Stimulated activated CD4-positive, alpha-beta T cell treated with anti-CD3 and anti-CD28 coated beads, Interleukin-1b, Interleukin-23, amount 100 ng/mL, for 4 hours (primary cell): ENCODE results near the gene GUCY1A1.

Experiments used
- DNase-seq, 2 donors: peaks; one replicate each; pipeline ENCODE4 v3.0.0-alpha.2; 2020; ENCODE audit warnings: low read depth in 2 of 2

GUCY1A1 gene

DNA sequence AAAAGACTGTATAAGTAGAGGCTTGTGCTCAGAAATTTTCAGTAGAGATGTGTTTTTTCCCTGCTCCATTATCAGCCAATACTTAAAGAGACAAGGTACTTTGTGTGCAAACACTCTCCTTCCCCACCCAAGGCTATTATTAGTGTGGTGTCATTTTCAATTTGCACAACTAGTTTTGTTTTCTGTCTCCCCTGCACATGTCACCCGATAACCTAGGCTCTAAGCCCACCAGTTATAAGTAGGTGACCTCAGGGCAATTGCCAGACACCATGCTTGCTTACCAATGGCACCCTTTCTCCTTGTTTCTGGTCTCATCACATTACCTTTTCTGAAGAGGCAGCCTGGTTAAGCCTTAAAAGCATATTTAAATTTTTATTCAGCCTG, 8.0 kb upstream of the GUCY1A1 start:
- no peak for DNase-seq

DNA sequence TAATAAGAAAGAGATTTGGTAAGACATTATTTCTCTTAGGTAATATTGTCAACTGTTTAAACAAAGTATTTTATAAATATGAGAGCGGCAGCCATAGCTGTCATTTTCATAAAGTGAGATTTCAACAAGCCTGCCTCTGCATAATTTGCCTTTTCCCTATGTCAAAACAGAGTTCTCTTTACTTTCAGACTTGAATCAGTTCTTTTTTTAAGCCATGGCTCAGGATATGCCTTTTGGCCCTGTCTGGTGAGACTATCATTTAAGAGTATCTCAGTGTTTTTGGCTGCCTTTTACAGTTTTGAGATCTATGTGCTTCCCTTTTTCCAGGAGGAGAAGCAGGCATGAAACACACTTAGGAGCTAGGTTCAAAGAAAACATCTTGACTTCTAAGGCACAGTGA, 7.5 kb upstream of the GUCY1A1 start:
- DNase-seq, result no peak

DNA sequence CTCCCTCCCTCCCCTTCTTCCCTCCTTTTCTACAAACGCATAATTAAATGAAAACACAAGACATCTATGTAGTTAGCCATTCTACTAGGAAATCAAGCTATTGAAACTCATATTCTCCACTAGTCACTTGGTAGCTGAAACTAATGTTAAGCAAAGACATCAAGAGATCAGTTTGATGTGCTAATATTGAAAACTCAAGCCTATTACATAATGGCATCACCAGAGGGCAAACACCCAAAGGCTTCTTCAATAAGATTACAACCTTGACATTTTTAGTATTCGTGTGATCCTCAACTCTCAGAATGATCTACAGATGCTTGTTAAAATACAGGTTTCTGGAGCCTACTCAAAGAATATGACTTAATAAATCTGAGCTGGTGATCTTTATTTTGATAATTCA, 6.2 kb upstream of the GUCY1A1 start:
- DNase-seq, result no peak

DNA sequence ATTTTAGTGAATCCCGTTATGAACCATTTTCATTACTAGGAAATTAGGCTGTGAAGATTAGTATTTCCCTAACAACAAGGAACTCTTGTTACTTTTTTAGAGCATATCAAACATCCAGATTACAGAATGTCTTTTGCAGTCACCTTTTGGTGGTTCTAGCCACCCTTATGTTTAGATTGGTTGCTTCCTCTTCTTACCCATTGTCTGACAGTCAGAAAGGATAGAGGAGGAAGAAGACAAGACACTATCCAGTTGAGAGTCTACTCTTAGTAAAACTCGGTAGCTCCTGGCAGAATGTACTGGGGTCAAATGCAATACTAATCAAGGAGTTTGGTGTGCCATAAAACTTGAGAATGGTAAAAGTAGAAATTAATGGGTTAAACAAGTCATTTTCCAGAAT, 1.6 kb upstream of the GUCY1A1 start:
- DNase-seq, result no peak

DNA sequence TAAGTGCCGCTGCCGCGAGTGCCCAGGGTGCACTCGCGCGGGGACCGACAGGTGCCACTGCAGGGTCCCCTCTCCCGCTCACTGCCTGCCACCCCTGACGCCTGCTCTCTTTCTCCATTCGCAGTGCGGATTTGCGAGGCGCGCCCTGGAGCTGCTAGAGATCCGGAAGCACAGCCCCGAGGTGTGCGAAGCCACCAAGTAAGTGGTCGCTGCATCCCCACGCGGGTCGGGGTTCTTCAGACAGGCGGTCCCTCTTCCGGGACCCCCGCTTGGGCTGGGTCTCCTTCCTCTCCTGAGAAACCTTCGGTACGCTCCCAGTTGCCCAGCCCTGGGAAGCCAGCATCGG, 547 bp downstream of the GUCY1A1 start:
- peak in 1 of 2 donors; percentile 1 for DNase-seq

DNA sequence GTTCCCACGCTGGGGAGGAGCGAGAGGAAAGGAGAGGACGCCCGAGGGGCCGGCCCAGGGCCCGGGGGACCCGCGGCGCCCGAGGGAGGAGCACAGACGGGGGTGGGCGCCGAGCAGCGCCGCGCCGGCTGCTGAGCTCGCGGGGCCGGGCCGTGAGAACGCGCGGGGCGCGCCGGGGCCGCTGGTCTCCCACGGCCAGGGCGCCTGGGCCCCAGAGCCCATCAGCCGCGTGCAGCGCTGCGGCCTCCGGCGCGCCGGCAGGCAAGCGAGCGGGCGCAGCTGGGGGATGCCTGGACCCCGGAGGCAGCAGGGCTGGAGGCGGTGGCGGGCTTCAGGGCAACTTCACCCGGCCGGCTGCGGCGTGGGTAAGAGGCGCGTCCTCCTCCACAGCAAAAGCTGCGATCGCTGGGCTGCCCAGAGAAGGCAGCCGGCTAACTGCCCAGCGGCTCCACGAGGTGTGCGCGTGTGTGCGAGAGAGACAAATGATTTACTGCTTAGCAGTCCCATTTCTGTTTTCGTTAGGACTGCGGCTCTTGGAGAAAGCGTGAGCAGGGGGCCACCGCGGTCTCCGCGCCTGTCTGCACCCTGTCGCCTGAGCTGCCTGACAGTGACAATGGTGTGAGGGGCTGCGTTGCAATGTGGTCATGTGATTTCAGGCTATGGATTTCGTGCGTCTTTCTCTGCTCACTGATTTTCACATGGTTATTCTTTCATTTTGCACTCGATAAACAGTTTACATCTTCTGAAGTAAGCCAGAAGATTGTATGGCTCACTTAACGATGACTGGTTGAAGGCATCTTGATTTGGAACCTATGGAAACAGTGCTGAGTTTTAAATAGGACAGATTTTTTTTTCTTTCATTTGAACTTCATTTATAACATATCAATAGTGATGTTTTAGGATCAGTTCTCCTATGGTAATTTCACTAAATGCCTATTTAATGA, 1.2 kb downstream of the GUCY1A1 start:
- peak in 1 of 2 donors; percentile 0 for DNase-seq

DNA sequence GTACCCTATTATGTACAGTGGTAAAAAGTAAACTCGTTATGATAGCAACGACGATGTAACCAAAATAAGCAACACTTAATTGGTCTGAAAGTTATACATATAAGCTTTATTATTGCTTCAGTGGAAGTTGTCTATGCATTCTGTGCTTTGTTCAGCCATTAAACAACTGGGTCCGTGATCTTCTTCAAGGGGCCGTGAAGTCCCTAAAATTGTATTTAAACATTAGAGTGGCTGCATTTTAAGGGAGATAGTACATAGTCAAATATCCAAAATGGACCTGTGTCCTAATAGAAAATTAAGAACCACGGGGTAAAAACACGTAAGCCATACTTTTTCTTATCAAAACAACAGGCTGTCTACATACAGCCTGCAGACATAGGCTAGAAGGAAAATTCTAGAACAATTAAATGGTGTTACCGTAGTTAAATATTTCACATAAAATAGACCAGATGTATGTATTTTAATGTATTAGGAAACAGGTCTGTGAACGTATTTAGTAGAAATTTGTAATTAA, 2.1 kb downstream of the GUCY1A1 start:
- DNase-seq, result no peak

DNA sequence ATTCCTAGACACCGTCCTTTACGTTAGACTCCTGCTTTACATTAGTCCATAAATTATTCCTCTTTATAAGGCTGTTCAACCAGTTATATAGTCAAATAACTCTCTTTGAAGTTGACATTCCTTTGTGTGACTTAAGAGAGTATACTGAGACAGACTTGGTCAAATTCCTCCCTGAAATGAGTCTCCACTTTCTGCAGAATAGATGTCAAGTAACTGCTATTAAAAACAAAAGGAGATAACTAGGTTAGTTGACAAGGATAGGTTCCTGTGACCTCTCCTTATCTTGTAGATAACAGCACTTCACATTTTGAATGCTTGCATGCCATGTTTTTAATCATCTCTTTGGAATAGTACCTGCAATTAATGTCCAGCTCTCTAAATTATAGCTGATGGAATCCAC, 5.7 kb downstream of the GUCY1A1 start:
- no peak for DNase-seq

DNA sequence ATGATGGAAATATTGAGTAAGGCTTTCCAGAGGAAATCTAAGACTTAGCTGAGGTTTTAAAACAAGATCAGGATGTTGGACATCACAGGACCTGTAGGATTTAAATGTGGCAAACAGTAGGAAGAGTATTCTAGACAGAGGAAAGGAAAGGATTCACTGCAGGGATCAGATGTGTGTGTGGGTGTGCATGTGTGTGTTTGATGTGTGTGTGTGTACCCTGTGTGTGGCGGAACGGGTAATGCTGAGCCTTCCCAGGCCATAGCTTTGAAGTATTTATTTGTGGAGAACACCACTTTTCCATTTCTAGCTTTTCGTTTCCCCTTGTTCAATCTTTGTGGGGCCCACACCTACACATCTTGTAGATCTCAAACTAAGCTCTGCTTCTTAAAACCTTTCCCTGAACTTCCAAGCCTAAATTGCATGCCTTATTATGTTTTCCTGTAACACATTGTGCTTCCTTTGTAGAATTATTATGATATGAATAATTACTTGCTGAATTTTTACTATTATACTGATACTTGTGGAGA, 6.9 kb downstream of the GUCY1A1 start:
- DNase-seq, result no peak

DNA sequence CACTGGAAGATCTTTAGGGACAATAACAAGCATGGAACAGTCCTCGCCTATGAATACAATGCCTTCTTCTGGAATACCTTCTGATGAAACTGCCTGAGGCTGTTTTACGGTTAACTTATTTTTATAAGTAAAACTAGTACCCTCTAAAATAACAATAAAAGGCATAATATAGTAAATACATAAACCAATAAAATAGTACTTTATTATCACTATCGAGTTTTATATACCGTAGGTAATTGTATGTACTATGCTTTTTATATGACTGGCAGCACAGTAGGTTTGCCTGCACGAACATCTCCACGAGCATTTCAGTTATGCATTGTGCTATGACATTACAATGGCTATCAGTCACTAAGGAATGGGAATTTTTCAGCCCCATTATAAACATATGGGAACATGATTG, 8.0 kb downstream of the GUCY1A1 start:
- DNase-seq, result no peak

DNA sequence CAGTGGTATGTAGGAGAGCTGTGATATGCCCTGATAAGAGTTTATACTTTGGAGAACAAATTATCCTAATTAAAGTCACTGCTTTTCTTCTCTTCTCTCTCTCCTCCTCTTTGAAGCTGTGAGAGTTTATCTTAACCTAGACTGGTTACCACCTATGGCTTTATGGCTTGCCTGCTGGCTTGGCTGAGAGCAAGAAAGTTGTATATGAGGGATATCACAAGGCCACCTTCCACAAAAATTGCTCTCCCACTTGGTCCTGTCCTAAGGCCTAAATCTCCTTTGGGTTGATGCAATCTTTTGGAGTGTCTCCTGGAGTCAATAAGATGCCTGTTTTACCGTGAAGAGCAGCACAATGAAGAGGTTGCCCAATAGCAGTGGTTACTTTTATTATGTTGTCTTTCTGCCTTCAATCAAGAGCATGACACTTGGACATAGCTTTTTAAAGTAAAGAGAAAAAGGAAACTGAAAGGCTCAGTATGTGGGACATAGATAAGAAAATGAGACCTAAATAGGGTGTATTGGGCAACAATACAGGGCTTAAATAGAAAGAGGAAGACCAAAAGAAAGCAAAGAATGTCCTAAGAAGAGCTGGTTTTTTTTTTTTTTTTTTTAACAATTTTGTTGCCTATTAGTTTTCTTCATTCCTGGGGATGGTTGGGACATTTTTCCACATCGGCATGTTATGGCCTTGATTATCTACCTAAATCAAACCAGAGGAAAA, 9.2 kb downstream of the GUCY1A1 start:
- DNase-seq, result no peak

DNA sequence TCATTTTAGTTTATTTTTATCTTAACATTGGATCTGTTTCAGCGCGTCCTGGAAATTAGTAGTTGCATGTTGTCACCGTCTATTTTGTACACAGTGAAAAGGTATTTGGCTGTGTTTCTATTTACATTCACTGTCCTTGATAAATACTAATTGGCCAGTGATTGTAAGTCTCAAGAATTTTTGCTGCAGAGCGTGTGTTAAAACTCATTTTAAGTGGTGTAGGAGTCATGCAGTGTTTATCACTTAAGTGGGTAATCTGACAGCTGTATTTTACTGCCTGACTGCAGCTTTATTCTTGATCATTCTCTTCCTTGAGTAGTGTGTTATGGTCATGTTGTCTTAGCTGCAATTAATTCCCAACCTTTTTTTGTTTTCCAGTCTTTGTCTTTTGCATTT, 9.8 kb downstream of the GUCY1A1 start:
- DNase-seq, result no peak

DNA sequence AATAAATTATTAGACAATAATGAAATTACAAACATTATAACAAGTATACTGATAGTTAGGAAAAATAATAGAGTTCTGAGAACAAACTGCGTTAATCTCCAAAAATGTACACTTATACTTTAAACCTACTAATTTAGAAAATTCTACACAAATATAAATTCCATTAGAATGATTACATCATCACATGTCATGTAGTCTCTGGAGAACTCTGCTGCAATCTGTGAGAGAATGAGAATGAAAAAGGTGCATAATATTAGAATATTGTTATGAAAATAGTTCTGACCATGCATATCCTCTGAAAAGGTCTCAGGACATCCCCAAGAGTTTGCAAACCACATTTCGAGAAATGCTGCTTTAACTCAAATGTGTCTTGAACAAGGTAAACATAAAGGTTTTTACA, 11.4 kb downstream of the GUCY1A1 start:
- DNase-seq, result no peak

DNA sequence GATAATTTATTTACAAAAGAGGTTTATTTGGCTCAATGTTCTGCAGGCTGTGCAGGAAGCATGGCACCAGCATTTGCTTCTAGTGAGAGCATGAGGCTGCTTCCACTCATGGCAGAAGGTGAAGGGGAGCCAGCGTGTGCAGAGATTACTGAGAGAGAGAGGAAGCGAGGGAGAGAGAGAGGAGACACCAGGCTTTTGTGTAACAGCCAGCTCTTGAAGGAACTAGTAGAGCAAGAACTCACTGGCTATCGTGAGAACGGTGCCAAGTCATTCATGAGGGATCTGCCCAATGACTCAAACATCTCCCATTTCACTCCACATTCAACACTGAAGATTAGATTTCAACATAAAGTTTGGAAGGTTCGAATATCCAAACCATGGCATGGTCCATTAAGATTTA, 12.7 kb downstream of the GUCY1A1 start:
- no peak for DNase-seq

DNA sequence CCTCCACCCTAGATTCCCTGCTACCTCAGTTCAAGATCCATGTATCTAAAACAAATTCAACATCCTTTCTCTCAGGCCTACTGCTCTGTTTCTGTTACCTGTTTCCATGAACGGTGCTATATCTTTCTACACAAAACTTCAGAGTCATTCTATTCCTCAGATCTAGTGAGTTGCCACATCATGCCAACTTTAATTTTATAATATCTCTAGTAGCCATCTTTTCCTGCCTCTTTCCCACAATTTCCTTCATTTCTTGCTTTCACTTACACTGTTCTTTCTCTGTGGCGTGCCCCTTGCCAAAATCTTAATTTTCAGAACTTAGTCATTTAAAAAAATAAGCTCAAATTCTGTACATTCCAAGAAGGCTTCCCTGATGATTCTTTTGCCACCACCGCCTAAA, 15.2 kb downstream of the GUCY1A1 start:
- DNase-seq, result no peak

DNA sequence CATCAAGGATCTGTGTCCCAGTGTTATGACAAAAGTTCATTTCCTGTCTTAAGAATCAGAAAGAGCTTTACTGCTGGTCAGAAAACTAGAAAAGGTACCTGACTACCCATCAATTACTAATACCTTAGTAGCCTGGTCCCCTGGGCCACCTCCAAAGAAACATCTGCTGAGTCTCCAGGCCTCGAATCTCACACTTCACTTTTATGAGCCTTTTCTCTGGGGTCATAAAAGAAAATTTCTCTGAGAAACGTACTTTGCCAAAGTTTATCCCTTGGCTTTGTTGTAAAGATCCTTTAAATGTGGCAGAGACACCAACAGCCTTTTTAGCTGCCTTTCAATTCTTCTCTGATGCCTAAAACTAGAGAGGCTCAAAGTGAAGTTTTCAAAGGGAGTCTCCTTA, 17.8 kb downstream of the GUCY1A1 start:
- no peak for DNase-seq

DNA sequence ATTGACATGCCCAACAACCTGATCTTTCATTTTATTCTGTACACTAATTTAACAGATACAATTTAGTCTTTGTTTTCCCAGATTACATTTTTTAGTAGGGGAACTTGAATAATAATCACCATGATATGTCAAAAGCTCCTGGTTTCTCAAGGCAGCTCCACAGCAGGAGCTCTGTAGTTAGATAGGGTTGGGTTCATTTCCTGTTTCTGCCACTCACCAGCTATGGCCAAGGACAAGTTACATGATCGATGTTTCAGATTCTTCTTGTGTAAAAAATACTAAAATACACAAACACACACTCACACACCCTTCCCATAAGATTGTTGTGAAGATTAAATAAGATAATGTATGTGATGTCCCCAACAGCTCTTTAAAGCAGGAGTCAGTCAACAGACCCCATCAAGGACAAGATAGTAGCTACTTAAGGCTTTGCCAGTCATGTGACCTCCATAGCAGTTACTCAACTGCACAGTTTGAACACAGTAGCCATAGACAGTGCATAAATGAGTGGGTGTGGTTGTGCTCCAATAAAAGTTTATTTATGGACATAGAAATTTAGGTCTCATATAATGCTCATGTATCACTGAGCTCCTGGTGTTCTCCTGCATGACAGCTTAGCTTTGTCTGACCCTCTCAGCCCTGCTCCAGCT, 18.4 kb downstream of the GUCY1A1 start:
- no peak for DNase-seq

DNA sequence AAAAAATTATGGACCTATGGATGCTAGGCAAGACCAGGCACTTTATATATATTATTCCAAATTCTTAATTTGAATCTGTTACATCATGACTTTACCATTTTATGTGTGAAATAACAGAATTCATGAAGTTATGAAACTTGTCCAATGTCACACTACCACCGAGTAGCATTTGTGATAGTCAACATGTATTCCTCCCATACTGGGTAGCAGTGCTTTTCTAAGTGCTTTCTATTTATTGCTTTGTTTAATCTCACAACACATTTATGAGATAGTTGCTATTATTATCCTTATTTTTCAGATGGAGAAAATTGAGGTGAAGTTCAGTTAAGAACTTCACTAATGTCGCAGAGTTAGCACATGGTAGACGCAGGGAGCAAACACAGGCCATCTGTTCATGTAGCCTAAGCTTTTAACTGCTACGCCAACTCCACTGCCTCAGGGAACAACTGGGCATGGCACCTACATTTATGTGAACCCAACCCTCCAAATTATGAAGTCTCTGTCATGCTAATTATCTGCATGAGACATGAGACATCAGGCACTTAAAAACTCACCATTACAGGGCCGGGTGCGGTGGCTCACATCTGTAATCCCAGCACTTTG, 20.8 kb downstream of the GUCY1A1 start:
- DNase-seq, result no peak

DNA sequence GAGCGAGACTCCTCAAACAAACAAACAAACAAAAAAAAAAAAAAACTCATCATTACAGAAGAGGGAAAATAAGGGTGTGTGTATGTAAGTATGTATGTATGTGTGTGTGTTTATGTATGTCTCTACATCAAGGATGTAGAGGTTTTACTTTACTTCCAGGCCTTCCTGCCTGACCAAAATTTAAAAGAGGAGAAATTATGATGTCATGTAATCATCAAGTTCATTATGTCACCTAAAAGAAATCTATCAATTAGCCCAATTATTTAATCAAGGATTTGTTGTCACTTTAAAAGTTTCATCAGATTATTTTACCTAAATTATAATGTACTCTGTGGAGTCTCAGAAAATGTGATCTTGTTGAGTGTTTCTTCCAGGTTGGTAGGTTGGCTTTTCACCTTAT, 21.6 kb downstream of the GUCY1A1 start:
- no peak for DNase-seq

DNA sequence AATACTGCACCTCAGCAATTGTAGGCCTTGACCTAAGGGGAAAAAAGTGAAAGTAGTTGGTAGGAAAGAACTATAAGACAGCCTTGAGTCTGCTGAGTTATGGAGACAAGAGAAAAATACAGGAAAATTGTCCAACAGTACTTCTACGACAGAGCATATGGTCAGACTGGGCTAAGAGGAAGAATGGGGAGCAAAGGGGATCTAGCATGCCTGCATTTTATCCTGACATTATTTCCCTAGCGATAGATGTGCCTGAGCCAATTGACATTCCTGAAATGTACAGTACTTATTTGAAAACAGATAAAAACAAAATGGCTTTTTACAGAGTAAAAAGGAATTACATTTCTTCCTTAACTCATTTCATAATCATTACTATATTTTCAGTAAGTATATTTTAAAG, 22.2 kb downstream of the GUCY1A1 start:
- DNase-seq, result no peak

DNA sequence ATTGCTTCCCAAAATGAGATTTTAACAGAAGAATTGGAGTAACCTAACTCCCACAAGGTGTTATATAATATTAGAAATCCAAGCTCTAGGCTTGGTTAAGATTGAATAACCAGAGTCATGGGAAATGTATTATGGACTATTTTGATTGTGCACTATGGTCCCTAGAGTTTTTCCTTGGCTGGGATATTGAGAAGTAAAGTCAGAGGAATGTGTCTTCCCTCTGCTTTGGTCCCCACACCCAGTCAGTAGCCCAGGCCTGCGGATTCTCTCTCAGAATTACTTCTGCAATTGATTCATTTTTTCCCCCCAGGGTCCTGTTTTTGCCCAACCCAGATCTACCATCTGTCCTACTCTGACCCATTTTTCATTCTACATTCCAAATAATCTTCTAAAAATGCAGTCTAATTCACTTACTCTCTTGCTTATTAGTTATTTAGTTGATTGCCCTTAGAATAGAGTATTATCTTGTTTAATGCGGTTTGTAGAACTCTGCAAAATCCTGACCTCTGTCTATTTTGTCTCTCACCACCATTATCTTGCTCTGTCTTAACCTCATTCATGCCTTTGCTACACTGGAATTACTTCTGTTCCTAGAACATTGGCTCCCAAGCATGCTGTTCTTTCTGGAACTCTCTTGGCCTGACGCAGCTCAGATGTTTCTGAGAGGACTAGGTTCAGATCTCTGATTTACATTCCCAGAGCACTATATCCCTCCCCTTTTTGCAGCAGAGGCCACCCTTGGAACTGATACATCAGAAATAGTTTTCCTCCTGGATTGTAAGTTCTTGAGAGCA, 23.6 kb downstream of the GUCY1A1 start:
- DNase-seq, result no peak
